ENCODE data around the gene PMM1.

- TF ChIP-seq, protein P1, sequence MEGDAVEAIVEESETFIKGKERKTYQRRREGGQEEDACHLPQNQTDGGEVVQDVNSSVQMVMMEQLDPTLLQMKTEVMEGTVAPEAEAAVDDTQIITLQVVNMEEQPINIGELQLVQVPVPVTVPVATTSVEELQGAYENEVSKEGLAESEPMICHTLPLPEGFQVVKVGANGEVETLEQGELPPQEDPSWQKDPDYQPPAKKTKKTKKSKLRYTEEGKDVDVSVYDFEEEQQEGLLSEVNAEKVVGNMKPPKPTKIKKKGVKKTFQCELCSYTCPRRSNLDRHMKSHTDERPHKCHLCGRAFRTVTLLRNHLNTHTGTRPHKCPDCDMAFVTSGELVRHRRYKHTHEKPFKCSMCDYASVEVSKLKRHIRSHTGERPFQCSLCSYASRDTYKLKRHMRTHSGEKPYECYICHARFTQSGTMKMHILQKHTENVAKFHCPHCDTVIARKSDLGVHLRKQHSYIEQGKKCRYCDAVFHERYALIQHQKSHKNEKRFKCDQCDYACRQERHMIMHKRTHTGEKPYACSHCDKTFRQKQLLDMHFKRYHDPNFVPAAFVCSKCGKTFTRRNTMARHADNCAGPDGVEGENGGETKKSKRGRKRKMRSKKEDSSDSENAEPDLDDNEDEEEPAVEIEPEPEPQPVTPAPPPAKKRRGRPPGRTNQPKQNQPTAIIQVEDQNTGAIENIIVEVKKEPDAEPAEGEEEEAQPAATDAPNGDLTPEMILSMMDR (IDR thresholded peaks at IDR 0.05): no peak
- TF ChIP-seq POLR2A (IDR thresholded peaks at IDR 0.05): no peak
Measured at GRCh38 chr22:41548830-41549211, 40.8 kb downstream of the PMM1 start.

All from adrenal gland (tissue), 5 donors.